GM12878 (cell line): Measurements from ENCODE around the gene POLD4. TPM values are rescaled to one million over a fixed set of nuclear protein-coding genes. Genes with fewer than 3 reads are reported as not detected.

ENCODE experiments used
- ATAC-seq: fragments of 200-7000 bp; cut with Tn5 transposase; 3 replicates; pipeline ENCODE4 v1.9.1; 2020; ENCODE audit warnings: mild to moderate bottlenecking, moderate library complexity
- BruUV-seq: library from RNA; stranded (reverse); fragments of 400-500 nt; replicated peaks from 2 replicates; lab custom pipeline; 2021; lab: Mats Ljungman, UMichigan
- CTCF ChIA-PET: fragments of 300-600 bp; sonication (Branson Sonifier 250); formaldehyde crosslinking; extraction: SDS; loops from one replicate; lab custom pipeline; 2021; ENCODE audit warnings: inconsistent platforms; lab: Yijun Ruan, JAX
- POLR2A ChIA-PET: fragments of 350-600 bp; formaldehyde crosslinking; extraction: SDS; loops from one replicate; lab custom pipeline; 2021; ENCODE audit warnings: inconsistent platforms; lab: Charles Lee
- RAD21 ChIA-PET: fragments of 300-600 bp; sonication (Branson Sonifier 250); formaldehyde crosslinking; loops from one replicate; lab custom pipeline; 2023; ENCODE audit warnings: antibody characterized with exemption; ENCODE audit not compliant: unreplicated experiment; lab: Charles Lee
- SMC1A ChIA-PET: fragments of 300-600 bp; sonication (Branson Sonifier 250); formaldehyde crosslinking; loops from one replicate; lab custom pipeline; 2023; ENCODE audit not compliant: unreplicated experiment, uncharacterized antibody; lab: Charles Lee
- DNase-seq: peaks from one replicate; pipeline ENCODE4 v3.0.0-alpha.2; 2011; ENCODE audit warnings: low read depth, low spot score
- FAIRE-seq: peaks from 3 replicates; lab custom pipeline; 2011; peaks lifted over from hg19 to GRCh38; lab: Jason Lieb, UNC
- H2AFZ ChIP-seq: 2 replicates; pipeline ENCODE4 v1.6.0; 2011; ENCODE audit warnings: low read depth, low read length, control low read depth; ENCODE audit not compliant: control insufficient read depth
- H3K27ac ChIP-seq: 2 replicates; pipeline ENCODE4 v1.5.1; 2011; ENCODE audit warnings: control low read depth; ENCODE audit not compliant: control insufficient read depth, insufficient read depth
- H3K27me3 ChIP-seq, 2 experiments: replicated peaks in 1 of 2; 2 replicates each; pipeline versions ENCODE4 v1.6.0 to v1.6.1; 2011; ENCODE audit warnings: low read length in 1 of 2; ENCODE audit not compliant: control insufficient read depth in 2 of 2, insufficient read depth in 2 of 2
- H3K36me3 ChIP-seq, 2 experiments: 2 replicates each; pipeline ENCODE4 v1.5.1; 2011; ENCODE audit warnings: low read length in 1 of 2; ENCODE audit not compliant: control insufficient read depth in 2 of 2, insufficient read depth in 2 of 2
- H3K4me1 ChIP-seq: 2 replicates; pipeline ENCODE4 v1.6.1; 2011; ENCODE audit warnings: mild to moderate bottlenecking, low read length, moderate library complexity, mixed read lengths; ENCODE audit not compliant: control insufficient read depth, insufficient read depth
- H3K4me2 ChIP-seq: 2 replicates; pipeline ENCODE4 v1.6.0; 2011; ENCODE audit warnings: control low read depth; ENCODE audit not compliant: control insufficient read depth, insufficient read depth
- H3K4me3 ChIP-seq: fragments of 200-600 bp; sonication (generic); 2 replicates; pipeline ENCODE4 v1.5.1; 2016
- H3K79me2 ChIP-seq: 2 replicates; pipeline ENCODE4 v1.6.0; 2011; ENCODE audit warnings: low read length; ENCODE audit not compliant: control insufficient read depth, insufficient read depth
- H3K9ac ChIP-seq: 2 replicates; pipeline ENCODE4 v1.8.0; 2011; ENCODE audit warnings: low read length, control low read depth, mixed read lengths; ENCODE audit not compliant: control insufficient read depth, insufficient read depth
- H3K9me3 ChIP-seq: replicated peaks from 3 replicates; pipeline ENCODE4 v1.5.1; 2011; ENCODE audit warnings: mild to moderate bottlenecking, low read length; ENCODE audit not compliant: control insufficient read depth, insufficient read depth
- H4K20me1 ChIP-seq: 2 replicates; pipeline ENCODE4 v1.6.0; 2011; ENCODE audit not compliant: control insufficient read depth, insufficient read depth
- ASH2L ChIP-seq: fragments of 300-600, 200-600 bp; sonication (generic); IDR thresholded peaks from 2 replicates; pipeline ENCODE4 v1.6.1; 2017; ENCODE audit warnings: low read depth, mild to moderate bottlenecking, borderline replicate concordance
- BCLAF1 ChIP-seq: fragments of 450-650 bp; IDR thresholded peaks from 2 replicates; pipeline ENCODE4 v1.6.1; 2017; ENCODE audit warnings: antibody characterized with exemption, mild to moderate bottlenecking, moderate library complexity
- CHD2 ChIP-seq: IDR thresholded peaks from 2 replicates; pipeline ENCODE4 v1.6.1; 2011; ENCODE audit warnings: low read depth, low read length, improper control_type of control experiment, borderline replicate concordance
- CREB1 ChIP-seq: IDR thresholded peaks from 2 replicates; pipeline ENCODE4 v1.6.1; 2012; ENCODE audit warnings: low read depth, mild to moderate bottlenecking, inconsistent platforms
- DPF2 ChIP-seq: fragments of 450-650 bp; IDR thresholded peaks from 2 replicates; pipeline ENCODE4 v1.6.1; 2017; ENCODE audit warnings: mild to moderate bottlenecking
- FOXK2 ChIP-seq: fragments of 450-650 bp; IDR thresholded peaks from 2 replicates; pipeline ENCODE4 v1.6.1; 2017; ENCODE audit warnings: mild to moderate bottlenecking, moderate library complexity
- JUND ChIP-seq: IDR thresholded peaks from 2 replicates; pipeline ENCODE4 v1.6.1; 2012; ENCODE audit warnings: low read depth, mild to moderate bottlenecking, low read length, improper control_type of control experiment, moderate library complexity
- MEF2A ChIP-seq: IDR thresholded peaks from 2 replicates; pipeline ENCODE4 v1.6.1; 2011; ENCODE audit warnings: low read depth, mild to moderate bottlenecking, low read length, moderate library complexity; ENCODE audit not compliant: insufficient read depth
- NFIC ChIP-seq: IDR thresholded peaks from 2 replicates; pipeline ENCODE4 v1.6.1; 2012; ENCODE audit warnings: low read depth, mild to moderate bottlenecking, inconsistent platforms, low read length, moderate library complexity
- NR2F1 ChIP-seq: fragments of 450-650 bp; conservative IDR thresholded peaks from 2 replicates; pipeline ENCODE4 v1.6.1; 2017; ENCODE audit warnings: mild to moderate bottlenecking
- RBBP5 ChIP-seq: fragments of 200-600 bp; sonication (generic); conservative IDR thresholded peaks from 2 replicates; pipeline ENCODE4 v1.6.1; 2016
- SIN3A ChIP-seq: IDR thresholded peaks from 2 replicates; pipeline ENCODE4 v1.6.1; 2012; ENCODE audit warnings: low read depth, low read length, improper control_type of control experiment
- ZSCAN29 ChIP-seq: fragments of 450-650 bp; IDR thresholded peaks from 2 replicates; pipeline ENCODE4 v1.6.1; 2017; ENCODE audit warnings: mild to moderate bottlenecking, moderate library complexity
- whole genome bisulfite sequencing: methylation state at CpG from one replicate; pipeline ENCODE4 v1.1.6; 2016; ENCODE audit warnings: low lambda C conversion rate; ENCODE audit not compliant: insufficient replicate concordance, insufficient coverage; ENCODE audit errors: missing lambda C conversion rate; 5-methylcytosine and 5-hydroxymethylcytosine counted together
- in situ Hi-C: fragments of 300-500 bp; cut with MboI; formaldehyde crosslinking; loops from 9 replicates; pipeline ENCODE4 v1.14.3; 2018; ENCODE audit warnings: mixed read lengths
- intact Hi-C: fragments of 100-400 bp; cut with micrococcal nuclease; formaldehyde crosslinking; loops from one replicate; pipeline ENCODE4 v1.14.2; 2022; ENCODE audit not compliant: unreplicated experiment
- polyA plus RNA-seq, 11 experiments: library from polyadenylated mRNA; depleted of rRNA in 4 of 11; unstranded in 6 of 11; stranded (reverse) in 5 of 11; fragments of >200 nt; fragmentation: Nextera tagmentation in 4 of 11; fragmentation: Illumina TruSeq in 1 of 11; extraction: Ambion mirVana in 4 of 11; extraction: Trizol in 1 of 11; gene quantifications; 1 replicate in 1 of 11; 2 replicates in 10 of 11; pipeline versions ENCODE4 v1.2.1 to v1.2.3, GENCODE V29; 2011 to 2016; ENCODE audit warnings: inconsistent platforms in 2 of 11, missing spikeins in 2 of 11, low read depth in 1 of 11
- total RNA-seq, 4 experiments: library from RNA; depleted of rRNA in 3 of 4; stranded (reverse); fragments of >200 nt in 3 of 4; fragmentation: Illumina TruSeq in 1 of 4; extraction: Trizol in 1 of 4; gene quantifications; 2 replicates each; pipeline versions ENCODE4 v1.2.1 to v1.2.3, GENCODE V29; 2013 to 2021

POLD4 gene
- total and polyA plus RNA-seq, 10 of the 15 experiments (the other 5 are each of a cell fraction or from before 2014, with no cell fraction given) = 8.1 to 176 (median 88.1) TPM

DNA sequence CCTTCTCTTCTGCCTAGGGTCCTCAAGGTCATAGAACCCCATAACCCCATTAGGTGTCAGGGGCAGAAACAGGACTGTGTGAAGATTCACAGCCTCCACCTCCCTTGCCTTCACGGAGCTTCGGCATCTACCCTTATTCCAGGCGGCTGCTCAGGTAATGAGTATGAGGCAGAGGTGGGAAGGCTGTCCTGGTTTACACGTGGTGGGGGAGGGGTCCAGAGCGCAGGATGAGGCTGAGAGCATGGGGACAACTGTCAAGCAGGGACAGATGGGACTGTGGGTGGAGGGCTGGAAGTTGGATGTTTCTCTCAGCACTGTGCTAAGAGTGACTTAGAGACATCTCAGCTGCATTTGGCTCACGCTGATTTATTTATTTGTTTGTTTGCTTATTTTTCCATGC lies 34.2 kb upstream of the POLD4 start:
- Histone ChIP-seq H3K9ac (no peak overlapping the region), H2AFZ (no peak overlapping the region), H3K4me2 (no peak overlapping the region), H3K9me3 (no peaks in the 10 kb centered on the region), H3K4me1 (peaks cover 4% of the 10 kb centered on the region), H4K20me1 (no peaks in the 10 kb centered on the region), H3K27me3 (peaks cover 0 to 3% of the 10 kb centered on the region in 2 experiments; a peak in 2 of 4 replicates), H3K4me3 (no peak overlapping the region), H3K36me3 (no peaks in the 10 kb centered on the region), H3K27ac (no peak overlapping the region), H3K79me2 (peaks cover 14% of the 10 kb centered on the region)
- DNase-seq = no peak
- ATAC-seq = no peak
- in situ Hi-C loops = loop anchor here (5.0 kb wide), 1 partner anchor 35 kb away; the partner anchor contains the start of gene POLD4
- CTCF ChIA-PET = interaction anchor here (1.0 to 25.5 kb wide), 4 partner anchors 20 to 67 kb away, joined by 4 to 1301 read pairs (median 242); partner anchors contain the start of genes CLCF1 and POLD4
- RAD21 ChIA-PET = interaction anchor here (0.5 to 15.0 kb wide), 5 partner anchors 34 to 284 kb away, joined by 3 to 525 read pairs (median 4); partner anchors contain the start of genes PITPNM1 and POLD4
- BruUV-seq = no TSS peak
- SMC1A ChIA-PET = interaction anchor here (0.9 to 21.3 kb wide), 4 partner anchors 31 to 83 kb away, joined by 3 to 646 read pairs (median 102); partner anchors contain the start of gene POLD4
- POLR2A ChIA-PET = interaction anchor here (0.9 to 2.2 kb wide), 3 partner anchors 32 to 305 kb away, joined by 3 to 8 read pairs (median 4); partner anchors contain the start of gene POLD4
- WGBS = 62% methylated on average over 6 of the region's 6 CpGs
- TF ChIP-seq ZSCAN29 (no peak), DPF2 (no peak), MEF2A (no peak), RBBP5 (no peak), JUND (no peak), FOXK2 (no peak), CHD2 (no peak), NR2F1 (no peak), BCLAF1 (no peak), ASH2L (no peak), SIN3A (no peak), CREB1 (no peak), NFIC (no peak)
- no peak for FAIRE-seq
- intact Hi-C loops = no loop called here
